Uterus (tissue), 2 donors: ENCODE results near the gene SENP8.

Experiments
- CTCF ChIP-seq, 4 experiments: fragments of 200-600 bp in 2 of 4; fragments of 450-650 bp in 2 of 4; sonication (generic) in 2 of 4; IDR thresholded peaks; one replicate each; pipeline ENCODE4 v1.5.1; 2016 to 2019; ENCODE audit warnings: antibody characterized with exemption in 4 of 4, mild to moderate bottlenecking in 2 of 4, moderate library complexity in 1 of 4
- POLR2A ChIP-seq, 2 donors: fragments of 450-650 bp; IDR thresholded peaks; one replicate each; pipeline ENCODE4 v1.6.1; 2016; ENCODE audit warnings: antibody characterized with exemption in 2 of 2, mild to moderate bottlenecking in 1 of 2, moderate library complexity in 1 of 2

- TF ChIP-seq POLR2A (IDR thresholded peaks at IDR 0.05) (no peak), CTCF (IDR thresholded peaks at IDR 0.05) (no peak)
Observed at GRCh38 chr15:72141171-72142084, 23.2 kb downstream of the SENP8 start.
